ENCODE measurements around the gene CHURC1. TPM values are rescaled to one million over a fixed set of nuclear protein-coding genes. Genes with fewer than 3 reads are reported as not detected.

CHURC1 gene
- total RNA-seq, 1 donor from 2014 or later, result 57.9 TPM

- intact Hi-C loops (cut with DNase I), result loop anchor here (10.0 kb wide), 1 partner anchor 1319 kb away; no protein-coding TSS in a partner anchor
- H3K4me3 ChIP-seq, result no peak overlapping the region
- no peak for TF ChIP-seq POLR2A (IDR thresholded peaks at IDR 0.05)
- TF ChIP-seq CTCF (IDR thresholded peaks at IDR 0.05), result no peak
- TF ChIP-seq POLR2AphosphoS5 (IDR thresholded peaks at IDR 0.05; ENCODE audit: insufficient read depth in 1 of 2, low read depth in 1 of 2), result no peak
- no peaks in the 10 kb centered on the region for H3K27me3 ChIP-seq
- peaks cover 6% of the 10 kb centered on the region for H3K4me1 ChIP-seq
- H3K27ac ChIP-seq, result no peak overlapping the region
- H3K36me3 ChIP-seq, result peaks cover 0 to 19% of the 10 kb centered on the region in 2 donors
- no peaks in the 10 kb centered on the region for H3K9me3 ChIP-seq
- no peak for DNase-seq (ENCODE audit: extremely low spot score in 2 of 2)
Measured at GRCh38 chr14:64935508-64935907, 21.3 kb downstream of the CHURC1 start.

DNA sequence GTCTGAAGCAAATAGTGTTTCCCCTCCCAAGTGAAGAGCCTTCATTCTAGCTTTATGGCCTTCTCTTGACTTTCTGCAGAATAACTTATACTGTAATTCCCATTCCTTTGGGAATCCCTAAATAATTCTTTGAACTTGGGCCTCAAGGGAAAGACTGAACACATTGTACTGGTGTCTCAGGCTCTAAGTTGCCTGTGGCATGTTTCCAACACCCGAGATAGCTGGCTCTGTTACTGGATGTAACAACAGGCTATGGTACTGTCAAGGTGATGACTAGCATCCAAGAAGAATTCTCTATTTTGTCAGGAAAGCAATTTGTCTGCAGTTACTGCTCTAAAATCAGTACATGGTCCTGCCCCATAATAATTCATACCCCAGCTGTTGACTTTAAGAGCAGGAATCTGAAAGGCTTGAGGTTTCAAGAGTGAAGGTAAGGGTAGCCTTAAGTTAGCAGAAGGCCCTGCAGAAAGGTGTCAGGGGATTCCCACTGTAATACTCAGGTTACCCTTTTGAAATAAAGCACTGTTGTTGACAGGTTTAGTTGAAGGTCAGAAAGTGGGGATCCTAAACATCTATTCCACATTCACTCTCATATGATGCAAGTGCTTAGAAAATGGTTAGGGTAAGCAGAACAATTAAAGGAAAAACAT lies 23.0 kb downstream of the CHURC1 start:
- intact Hi-C loops (cut with DNase I), result loop anchor here (10.0 kb wide), 1 partner anchor 1318 kb away; no protein-coding TSS in a partner anchor
- Histone ChIP-seq H3K4me1 (peaks cover 6% of the 10 kb centered on the region), H3K27ac (no peak overlapping the region), H3K4me3 (no peak overlapping the region), H3K36me3 (peaks cover 0 to 14% of the 10 kb centered on the region in 2 donors), H3K9me3 (no peaks in the 10 kb centered on the region), H3K27me3 (no peaks in the 10 kb centered on the region)
- TF ChIP-seq POLR2AphosphoS5 (IDR thresholded peaks at IDR 0.05; ENCODE audit: insufficient read depth in 1 of 2, low read depth in 1 of 2) (no peak), POLR2A (IDR thresholded peaks at IDR 0.05) (no peak)
- no peak for DNase-seq (ENCODE audit: extremely low spot score in 2 of 2)

DNA sequence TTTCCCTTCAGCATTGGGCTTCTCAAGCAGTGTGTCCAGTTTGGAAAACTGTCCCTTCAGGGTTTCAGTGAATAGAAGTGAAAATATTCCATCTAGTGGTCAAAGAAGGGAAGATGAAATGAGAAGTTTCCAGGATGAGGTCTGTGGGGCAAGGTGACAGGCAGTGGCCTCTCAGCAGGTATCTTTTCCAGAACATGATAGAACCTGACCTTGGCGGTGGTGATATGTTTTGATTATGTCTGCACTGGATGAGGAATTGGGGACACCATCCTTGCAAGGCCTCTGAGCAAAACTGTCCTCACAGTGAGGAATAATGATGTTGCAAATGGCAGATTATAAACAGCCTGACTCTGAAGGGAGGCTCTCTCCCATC lies 23.6 kb downstream of the CHURC1 start:
- intact Hi-C loops (cut with DNase I), result loop anchor here (10.0 kb wide), 1 partner anchor 1317 kb away; no protein-coding TSS in a partner anchor
- DNase-seq (ENCODE audit: extremely low spot score in 2 of 2), result no peak
- no peak overlapping the region for H3K27ac ChIP-seq
- H3K9me3 ChIP-seq, result no peaks in the 10 kb centered on the region
- peaks cover 6% of the 10 kb centered on the region for H3K4me1 ChIP-seq
- TF ChIP-seq POLR2AphosphoS5 (IDR thresholded peaks at IDR 0.05; ENCODE audit: insufficient read depth in 1 of 2, low read depth in 1 of 2), result no peak
- TF ChIP-seq CTCF (IDR thresholded peaks at IDR 0.05), result no peak
- H3K4me3 ChIP-seq, result no peak overlapping the region
- H3K36me3 ChIP-seq, result peaks cover 0 to 10% of the 10 kb centered on the region in 2 donors
- no peaks in the 10 kb centered on the region for H3K27me3 ChIP-seq

GRCh38 chr14:64938972-64939816 lies 24.9 kb downstream of the CHURC1 start:
- intact Hi-C loops (cut with DNase I), result loop anchor here (10.0 kb wide), 1 partner anchor 1316 kb away; no protein-coding TSS in a partner anchor
- peaks cover 18% of the 10 kb centered on the region for H3K4me1 ChIP-seq
- peak in 1 of 2 donors; percentile 71 for DNase-seq (ENCODE audit: extremely low spot score in 2 of 2)
- no peak overlapping the region for H3K4me3 ChIP-seq
- H3K27ac ChIP-seq, result no peak overlapping the region
- no peaks in the 10 kb centered on the region for H3K27me3 ChIP-seq
- no peaks in the 10 kb centered on the region for H3K9me3 ChIP-seq
- peaks cover 0 to under 1% of the 10 kb centered on the region in 2 donors for H3K36me3 ChIP-seq
- no peak for TF ChIP-seq POLR2A (IDR thresholded peaks at IDR 0.05)
- no peak for TF ChIP-seq POLR2AphosphoS5 (IDR thresholded peaks at IDR 0.05; ENCODE audit: insufficient read depth in 1 of 2, low read depth in 1 of 2)
- no peak for TF ChIP-seq CTCF (IDR thresholded peaks at IDR 0.05)

DNA sequence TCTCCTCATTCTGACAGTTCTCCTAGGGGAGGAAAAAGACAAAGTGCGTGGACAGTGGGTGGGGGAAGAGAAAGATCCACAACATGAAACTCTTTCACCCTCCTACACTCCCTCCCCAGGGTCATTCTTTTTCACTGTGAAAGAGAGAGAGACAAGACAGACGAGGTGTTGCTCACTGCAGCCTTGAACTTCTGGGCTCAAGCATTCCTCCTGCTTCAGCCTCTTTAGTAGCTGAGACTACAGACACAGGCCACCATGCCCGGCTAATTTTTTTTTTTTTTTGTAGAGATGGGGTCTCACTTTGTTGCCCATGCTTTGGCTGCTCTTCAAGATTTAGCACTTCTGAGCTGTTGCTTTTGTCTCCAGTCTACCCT lies 25.5 kb downstream of the CHURC1 start:
- intact Hi-C loops (cut with DNase I), result loop anchor here (10.0 kb wide), 1 partner anchor 1315 kb away; no protein-coding TSS in a partner anchor

More for the DNA sequence above, 25.5 kb downstream of the CHURC1 start:
- DNase-seq (ENCODE audit: extremely low spot score in 2 of 2), result no peak
- Histone ChIP-seq H3K36me3 (no peaks in the 10 kb centered on the region), H3K27me3 (no peaks in the 10 kb centered on the region), H3K4me3 (no peak overlapping the region), H3K27ac (no peak overlapping the region), H3K4me1 (peaks cover 18% of the 10 kb centered on the region), H3K9me3 (no peaks in the 10 kb centered on the region)
- TF ChIP-seq POLR2A (IDR thresholded peaks at IDR 0.05) (no peak), CTCF (IDR thresholded peaks at IDR 0.05) (no peak), POLR2AphosphoS5 (IDR thresholded peaks at IDR 0.05; ENCODE audit: insufficient read depth in 1 of 2, low read depth in 1 of 2) (no peak)

Data from vagina (tissue), 2 donors.